ENCODE results near the gene C6orf62.
"Not testable (repeated sequence)": the region's sequence is repeated elsewhere in the genome, so short reads cannot be mapped to it uniquely, and the experiment has no call there.

Gene C6orf62

DNA sequence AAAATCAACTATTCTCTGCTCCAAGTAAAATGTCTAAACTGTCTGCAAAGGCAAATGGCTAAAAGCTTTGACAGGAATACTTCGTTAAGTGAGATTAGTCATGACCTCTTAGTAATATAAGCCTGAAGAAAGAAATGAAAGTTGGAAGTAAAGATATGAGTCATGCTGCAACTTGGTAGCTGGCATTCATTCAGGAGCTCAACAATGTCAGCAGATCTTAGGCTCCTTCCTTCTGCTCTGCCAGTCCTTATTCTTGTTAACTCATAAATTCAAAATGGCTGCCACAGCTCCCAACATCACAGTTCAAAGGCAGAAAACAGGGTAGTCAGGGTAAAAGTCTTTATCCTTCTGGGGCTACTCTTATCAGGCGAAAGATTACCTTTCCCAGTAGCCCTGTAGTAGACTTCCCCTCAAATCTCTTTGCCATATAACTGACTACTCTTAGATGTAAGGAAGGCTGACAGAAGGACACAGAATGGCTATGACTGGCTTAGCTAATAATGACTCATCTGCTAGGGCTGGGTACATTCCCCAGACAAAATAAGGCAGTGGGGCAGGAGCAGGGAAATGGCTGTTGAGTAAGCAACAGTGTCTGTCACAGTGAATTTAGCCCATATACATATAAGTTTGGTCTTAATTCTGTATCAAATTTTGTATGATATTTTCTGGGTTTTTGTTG is 24.4 kb upstream of the C6orf62 start:
- DNase-seq (ENCODE audit: low read depth in 2 of 2): peak in 1 of 2 experiments; percentile 23

DNA sequence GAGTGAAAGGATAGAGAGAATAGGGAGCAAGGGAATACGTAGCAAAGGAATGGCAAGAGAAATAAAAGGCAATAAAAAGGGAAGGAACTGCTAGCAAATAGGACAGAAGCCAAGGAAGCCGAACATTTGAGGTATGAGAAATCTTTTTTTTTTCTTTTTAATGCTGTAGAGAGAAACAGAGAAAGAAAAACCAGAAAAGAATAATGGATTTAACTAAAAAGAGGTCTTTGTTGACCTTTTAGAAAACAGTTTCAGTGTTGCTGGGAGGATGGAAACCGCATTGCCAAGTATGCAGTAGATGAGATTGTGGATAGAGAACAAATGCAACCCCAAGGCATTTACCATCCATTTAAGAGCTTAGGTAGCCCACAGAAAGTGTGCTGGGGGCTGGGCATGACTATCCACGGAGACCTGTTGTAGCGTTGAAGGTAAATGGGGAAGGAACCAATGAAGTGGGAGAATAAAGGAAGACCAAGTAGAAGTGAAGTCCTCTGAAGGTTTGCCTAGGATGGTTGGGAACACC is 23.3 kb upstream of the C6orf62 start:
- no peak for DNase-seq (ENCODE audit: low read depth in 2 of 2)

DNA sequence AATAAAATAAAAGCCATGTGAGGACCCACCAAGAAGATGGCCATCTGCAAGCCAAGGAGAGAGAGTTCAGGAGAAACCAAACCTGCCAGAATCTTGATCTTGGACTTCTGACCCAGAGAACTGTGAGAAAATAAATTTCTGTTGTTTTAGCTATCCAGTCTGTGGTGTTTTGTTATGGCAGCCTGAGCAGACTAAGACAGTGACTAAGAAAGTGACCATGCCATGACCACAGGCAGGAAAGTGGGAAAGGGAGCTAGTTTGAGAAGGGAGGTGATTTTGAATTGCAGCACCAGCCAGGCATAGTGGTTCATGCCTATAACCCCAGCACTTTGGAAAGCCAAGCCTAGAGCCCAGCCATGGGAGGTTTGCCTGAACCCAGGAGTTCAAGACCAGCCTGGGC is 21.9 kb upstream of the C6orf62 start:
- DNase-seq (ENCODE audit: low read depth in 2 of 2): no peak

DNA sequence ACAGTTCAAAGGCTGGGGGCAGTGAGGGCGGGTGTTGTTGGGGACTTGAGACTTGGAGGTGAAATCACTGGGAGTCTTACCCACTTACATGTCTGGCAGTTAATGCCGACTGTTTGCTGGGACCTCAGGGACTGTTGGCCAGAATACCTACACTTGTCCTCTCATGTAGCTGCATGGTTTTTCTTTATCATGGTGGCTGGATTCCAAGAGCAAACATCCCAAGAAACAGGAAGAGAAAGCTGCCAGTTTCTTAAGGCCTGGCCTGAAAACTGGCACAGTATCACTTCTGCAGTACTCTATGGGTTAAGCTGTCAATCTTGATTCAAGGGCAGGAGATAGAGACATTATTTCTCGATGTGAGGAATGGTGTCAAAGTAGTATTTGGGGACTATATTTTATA is 19.8 kb upstream of the C6orf62 start:
- no peak for DNase-seq (ENCODE audit: low read depth in 2 of 2)

DNA sequence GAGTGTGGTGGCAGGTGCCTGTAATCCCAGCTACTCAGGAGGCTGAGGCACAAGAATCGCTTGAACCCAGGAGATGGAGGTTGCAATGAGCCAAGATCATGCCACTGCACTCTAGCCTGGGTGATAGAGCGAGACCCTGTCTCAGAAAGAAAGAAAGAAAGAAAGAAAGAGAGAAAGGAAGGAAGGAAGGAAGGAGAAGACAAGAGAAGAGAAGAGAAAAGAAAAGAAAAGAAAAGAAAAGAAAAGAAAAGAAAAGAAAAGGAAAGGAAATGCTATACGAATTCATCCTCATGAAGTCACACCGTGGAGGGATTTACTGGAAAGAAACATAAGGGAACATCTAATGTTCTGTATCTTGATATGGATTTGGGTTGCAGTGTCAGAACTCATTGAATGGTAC is 15.8 kb upstream of the C6orf62 start:
- not testable (repeated sequence) for DNase-seq (ENCODE audit: low read depth in 2 of 2)

DNA sequence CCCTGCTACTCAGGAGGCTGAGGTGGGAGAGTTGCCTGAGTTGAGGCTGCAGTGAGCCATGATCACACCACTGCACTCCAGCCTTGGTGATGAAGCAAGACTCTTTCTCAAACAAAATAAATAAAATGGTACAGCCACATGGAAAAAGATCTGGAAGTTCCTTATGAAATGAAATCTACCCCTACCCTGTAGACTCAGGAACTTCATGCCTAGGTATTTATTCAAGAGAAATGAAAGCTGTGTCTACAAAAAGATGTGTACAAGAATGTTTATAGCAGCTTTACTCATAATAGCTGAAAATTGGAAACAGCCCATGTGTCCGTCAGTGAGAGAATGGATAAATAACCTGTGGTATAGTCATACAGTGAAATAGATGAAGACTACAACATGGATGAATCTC is 15.2 kb upstream of the C6orf62 start:
- no peak for DNase-seq (ENCODE audit: low read depth in 2 of 2)

DNA sequence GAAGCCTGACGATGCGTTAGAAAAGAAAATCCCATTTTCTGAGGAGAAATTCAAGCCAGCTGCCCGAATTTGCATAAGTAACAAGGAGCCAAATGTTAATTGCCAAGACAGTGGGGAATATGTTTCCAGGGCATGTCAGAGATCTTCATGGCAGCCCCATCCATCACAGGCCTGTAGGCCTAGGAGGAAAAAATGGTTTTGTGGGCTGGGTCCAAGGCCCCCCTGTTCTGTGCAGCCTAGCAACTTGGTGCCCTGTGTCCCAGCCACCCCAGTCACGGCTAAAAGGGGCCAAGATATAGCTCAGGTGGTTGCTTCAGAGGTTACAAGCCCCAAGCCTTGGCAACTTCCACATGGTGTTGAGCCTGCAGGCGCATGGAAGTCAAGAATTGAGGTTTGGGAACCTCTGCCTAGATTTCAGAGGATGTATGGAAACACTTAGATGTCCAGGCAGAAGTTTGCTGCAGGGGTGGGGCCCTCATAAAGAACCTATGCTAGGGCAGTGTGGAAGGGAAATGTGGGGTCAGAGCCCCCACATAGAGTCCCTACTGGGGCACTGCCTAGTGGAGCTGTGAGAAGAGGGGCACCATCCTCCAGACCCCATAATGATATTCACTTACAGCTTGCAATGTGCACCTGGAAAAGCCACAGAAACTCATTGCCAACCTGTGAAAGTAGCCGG is 12.6 kb upstream of the C6orf62 start:
- not testable (repeated sequence) for DNase-seq (ENCODE audit: low read depth in 2 of 2)

DNA sequence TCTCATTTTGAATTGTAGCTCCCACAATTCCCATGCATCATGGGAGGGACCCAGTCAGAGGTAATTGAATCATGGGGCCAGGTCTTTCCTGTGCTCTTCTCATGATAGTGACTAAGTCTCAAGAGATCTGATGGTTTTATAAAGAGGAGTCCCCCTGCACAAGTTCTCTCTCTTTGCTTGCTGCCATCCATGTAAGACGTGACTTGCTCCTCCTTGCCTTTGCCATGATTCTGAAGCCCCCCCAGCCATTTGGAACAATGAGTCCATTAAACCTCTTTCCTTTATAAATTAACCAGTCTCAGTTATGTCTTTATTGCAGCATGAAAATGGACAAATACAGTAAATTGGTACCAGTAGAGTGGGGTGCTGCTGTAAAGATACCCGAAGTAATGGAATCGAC is 11.7 kb upstream of the C6orf62 start:
- DNase-seq (ENCODE audit: low read depth in 2 of 2): not testable (repeated sequence)

DNA sequence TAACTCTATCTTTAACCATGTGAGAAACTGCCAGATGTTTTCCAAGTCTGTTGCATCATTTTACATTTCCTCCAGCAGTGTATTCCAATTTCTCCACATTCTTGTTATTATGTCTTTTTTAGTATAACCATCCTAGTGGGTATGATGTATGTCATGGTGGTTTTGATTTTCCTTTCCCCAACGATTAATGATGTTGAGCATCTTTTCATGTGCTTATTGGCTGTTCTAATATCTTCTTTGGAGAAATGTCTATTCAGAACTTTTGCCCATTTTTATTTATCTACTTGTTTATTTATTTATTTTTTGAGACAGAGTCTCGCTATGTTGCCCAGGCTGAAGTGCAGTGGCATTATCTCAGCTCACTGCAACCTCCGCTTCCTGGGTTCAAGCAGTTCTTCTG is 4.3 kb upstream of the C6orf62 start:
- no peak for DNase-seq (ENCODE audit: low read depth in 2 of 2)

DNA sequence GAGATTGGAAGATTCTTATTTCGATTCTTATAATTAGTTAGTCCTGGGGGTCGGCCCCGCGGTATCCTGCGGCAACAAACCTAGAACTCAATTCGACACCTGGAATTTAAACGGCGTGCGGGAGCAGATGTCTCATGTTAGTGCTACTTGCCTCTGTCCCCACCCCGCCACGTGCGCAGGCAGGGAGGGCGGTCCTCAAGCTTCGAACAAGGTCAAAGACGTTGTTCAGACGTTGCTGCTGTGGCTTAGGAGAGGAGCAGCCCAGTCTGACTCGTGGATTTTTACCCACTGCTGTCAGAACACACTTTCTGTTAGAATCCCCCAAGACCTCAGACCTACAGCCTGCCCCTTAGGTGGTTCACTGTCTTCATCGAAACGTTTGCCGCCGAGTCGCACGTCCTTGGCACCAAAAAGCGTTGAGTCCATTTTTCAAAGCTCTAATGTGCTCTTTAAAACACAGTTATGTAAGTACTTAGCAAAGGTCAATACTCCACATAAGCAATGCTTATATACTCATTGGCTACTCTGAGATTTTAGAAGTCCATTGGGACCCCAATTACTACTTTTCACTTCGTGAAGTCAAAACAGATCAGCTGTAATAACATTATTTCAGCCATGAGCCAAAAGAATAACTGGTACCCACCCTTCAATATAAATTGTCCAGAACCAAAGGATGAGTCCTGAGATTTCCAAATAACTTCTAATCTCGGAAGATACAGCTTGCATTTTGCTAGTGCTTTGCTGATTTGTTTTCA is 2.7 kb upstream of the C6orf62 start:
- DNase-seq (ENCODE audit: low read depth in 2 of 2): no peak

DNA sequence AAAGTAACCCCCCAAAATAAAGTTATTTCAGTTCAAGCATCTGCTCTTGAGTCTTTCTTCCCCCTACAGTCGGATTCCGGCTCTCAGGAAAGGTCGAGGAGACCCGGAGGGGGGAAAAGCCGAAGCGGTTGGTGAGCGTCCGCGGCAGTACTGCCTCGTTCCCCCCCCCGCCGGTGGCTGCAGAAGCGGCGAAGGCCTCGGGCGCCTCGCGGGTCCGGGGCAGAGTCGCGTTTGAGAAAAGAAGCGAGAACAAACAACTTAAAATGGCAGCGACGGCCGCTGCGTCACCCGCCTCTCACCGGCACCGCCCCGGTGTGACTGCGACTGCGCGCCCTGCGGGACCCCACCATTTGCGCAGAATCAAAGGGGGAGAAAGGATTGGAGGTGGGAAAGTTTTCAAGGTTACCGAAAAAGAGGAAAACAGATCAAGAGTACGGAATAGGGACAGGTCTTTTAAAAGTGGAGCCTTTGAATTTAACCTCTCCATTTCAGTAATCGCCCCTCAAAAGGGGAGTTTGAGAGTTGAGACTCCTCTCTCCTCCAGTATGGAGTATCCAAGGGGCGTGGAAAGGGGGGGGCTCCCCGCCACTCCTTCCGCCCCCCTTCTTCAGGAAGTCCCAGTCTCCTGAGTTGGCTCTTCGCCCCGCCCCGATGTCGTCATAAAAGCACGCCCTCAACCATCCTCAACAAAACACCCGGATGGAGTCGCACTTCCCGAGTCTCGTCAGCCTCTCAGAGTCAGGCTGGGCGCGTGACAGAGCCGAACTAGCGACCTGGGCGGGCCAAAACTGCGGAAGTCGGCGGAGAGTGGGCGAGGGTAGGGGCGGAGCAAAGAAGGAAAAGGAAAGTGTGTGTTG is 1.9 kb upstream of the C6orf62 start:
- DNase-seq (ENCODE audit: low read depth in 2 of 2): peak; percentile 99 to 100

DNA sequence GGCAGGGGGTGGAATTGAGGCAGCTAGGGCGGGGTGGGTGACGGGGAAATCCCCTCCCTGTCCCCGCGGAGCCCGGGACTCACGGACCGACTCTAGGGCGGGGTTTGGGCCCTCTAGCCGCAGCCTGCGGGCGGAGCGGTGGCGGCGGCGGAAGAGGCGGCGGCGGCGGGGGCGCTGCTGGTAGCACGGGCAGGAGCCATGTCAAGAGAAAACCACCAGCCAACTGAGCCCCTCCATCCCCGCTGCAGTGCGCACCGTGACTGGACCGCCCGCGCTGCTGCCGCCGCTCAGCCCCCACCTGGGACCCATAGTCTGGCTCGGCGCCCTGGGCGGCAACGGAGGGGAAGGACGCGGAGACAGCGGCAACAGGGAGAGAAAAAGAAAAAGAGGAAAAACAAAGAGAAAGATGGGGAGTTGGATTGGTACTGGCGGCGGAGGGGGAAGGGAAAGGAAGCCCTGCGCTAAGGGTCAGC is 1.2 kb upstream of the C6orf62 start:
- DNase-seq (ENCODE audit: low read depth in 2 of 2): peak; percentile 57 to 66

DNA sequence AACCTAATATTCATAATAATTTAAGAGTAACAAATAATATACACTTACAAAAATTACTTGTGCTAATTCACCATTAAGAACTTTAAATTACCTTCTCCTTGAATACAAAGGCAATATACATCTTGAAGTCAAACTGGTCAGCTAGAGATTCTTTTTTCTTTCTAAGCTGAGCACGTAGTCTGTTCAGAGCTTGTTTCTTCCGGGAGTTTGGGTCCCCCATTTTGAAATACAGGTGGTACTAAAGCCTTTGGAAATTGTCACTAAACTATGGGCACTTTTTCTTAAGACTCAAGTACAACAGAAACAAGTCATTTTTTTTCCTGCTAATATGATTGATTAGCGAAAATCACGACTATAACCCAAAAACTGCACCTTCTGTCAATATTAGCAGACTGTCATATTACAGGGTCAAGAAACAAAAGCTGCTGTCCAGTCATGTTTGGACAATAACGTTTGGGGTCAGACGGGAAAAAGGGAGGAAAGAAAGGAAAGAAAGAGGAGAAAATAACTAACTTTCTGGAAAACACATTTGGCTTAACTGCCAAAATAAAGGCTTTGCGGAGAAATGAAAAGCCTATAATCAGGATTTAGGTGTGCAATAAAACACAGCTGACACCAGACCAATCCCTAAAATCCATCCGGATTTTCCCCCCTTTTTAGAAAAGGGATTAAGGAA is 367 bp downstream of the C6orf62 start:
- no peak for DNase-seq (ENCODE audit: low read depth in 2 of 2)

DNA sequence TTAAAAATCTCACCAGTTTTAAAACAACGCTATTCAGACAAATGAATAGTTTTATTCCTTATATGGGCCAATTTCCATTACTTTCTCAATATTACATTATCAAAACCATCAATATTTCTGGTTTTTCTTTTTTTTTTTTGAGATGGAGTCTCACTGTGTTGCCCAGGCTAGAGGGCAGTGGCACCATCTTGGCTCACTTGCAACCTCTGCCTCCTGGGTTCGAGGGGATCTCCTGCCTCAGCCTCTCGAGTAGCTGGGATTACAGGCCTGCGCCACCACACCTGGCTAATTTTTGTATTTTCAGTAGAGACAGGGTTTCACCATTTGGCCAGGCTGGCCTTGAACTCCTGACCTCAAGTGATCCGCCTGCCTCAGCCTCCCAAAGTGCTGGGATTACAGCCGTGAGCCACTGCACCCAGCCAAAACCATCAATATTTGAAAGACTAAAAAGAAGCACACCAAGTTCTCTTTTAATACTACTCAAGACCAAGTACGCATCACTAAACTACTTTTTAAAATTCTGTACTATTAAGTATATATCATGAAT is 2.3 kb downstream of the C6orf62 start:
- DNase-seq (ENCODE audit: low read depth in 2 of 2): not testable (repeated sequence)

DNA sequence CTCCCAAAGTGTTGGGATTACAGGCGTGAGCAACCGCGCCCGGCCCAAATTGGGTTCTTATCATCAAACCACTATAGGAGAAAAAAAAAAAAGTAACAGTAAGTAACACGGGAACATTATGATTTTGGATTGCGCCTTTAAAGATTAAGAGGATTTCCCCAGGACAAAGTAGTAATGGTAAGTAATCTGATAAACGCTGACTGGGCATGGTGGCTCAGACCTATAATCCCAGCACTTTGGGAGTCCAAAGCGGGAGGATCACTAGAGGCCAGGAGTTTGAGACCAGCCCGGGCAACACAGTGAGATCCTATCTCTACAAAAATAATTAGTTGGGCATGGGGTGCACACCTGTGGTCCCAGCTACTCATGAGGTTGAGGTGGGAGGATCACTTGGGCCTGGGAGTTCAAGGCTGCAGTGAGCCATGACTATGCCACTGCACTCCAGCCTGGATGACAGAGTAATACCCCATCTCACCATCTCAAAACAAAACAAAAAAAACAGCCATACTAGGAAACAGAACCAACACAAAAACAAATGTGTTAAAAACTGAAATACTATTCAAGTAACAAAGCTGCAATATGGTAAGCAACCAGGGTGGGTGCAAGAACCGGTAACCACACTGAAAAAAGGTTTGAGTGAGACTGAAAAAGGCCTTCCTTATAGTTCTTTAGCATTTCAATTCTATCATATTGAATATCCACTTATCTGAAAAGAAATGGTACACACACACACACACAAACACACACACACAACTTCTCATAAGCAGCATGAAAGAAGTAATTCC is 8.2 kb downstream of the C6orf62 start:
- DNase-seq (ENCODE audit: low read depth in 2 of 2): no peak

DNA sequence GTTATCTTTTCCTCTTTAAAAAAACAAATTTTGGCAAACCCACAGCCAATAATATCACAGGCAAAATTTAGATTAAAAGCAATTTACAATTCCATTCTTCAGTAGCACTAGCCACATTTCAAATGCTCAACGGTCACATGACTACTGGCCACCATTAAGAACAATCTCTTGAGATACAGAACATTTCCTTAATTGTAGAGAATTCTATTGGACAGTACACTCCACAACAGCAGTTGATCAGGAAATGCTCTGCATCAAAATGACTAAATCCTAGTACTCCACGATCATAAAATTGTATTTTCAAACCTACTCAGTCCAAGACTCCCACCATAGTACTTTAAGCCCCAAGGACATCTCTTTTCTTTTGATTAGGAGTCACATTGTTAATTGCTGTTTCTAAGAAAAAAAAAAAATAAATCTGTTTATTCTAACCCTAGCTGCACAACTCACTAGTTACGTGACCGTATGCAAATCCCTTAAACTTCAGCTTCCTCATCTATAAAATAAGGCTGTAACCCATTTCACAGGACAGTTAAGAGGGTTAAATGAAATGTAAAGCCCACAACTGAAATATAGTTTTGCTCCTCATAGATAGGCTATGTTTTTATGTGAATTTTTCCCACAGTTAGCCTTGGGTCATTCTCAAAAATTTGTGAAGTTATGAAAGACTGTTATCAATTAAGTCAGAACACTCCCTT is 9.8 kb downstream of the C6orf62 start:
- no peak for DNase-seq (ENCODE audit: low read depth in 2 of 2)

DNA sequence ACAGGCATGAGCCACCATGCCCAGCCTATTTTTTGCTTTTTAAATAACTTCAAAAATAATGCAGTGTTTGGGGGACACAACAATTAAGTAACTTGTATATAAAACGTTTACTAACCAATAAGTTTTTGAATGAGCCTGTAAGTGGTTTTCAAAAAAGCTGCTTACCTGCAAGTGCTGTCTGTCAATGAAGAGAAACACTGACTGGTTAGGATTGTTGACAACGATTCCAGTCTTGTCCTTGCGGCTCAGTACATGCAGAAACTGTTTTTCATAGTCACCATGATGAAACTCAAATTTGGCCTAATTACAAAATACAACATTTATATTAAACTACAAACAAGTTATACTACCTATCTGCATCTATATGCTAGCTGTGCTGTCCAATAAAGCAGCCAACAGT is 10.3 kb downstream of the C6orf62 start:
- DNase-seq (ENCODE audit: low read depth in 2 of 2): no peak

DNA sequence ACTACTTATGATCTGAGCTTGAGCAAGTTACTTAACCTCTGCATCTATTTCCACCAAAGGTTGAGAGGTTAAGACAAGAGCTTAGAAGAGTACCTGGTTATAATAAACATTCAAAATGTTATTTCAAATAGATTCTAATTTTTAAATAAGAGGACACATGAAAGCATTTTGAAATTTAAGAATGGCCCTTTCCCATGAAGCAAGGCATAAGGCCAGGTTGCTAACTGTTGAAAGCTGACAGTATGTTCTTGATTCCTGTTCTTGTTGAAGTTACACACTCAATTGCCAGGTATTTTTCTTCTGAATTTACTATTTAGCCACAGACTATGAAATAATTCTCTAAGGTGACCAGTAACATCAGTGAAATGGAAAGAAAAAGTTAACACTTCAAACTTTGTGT is 14.5 kb downstream of the C6orf62 start:
- DNase-seq (ENCODE audit: low read depth in 2 of 2): no peak

DNA sequence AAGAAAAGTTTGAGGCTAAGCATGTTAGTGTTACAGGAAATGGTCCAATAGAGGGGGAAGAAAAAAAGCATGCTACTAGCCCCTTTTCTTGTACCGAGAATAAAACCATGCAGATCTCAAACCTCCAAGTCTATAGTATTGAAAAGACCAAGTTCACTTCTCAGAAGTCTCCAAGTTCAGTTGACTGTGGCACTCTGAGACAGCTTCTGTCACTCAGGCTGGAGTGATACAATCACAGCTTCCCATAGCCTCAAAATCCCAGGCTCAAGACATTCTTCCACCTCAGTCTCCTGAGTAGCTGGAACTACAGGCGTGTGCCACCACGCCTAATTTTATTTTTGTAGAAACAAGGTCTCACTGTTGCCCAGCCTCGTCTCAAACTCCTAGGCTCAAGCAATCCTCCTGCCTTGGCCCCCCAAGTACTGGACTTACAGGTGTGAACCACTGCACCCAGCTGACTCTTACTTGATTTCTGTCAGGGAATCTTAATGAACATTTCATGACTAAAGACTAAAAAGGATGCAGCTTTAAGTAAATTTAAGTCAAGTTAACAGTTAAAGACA is 16.2 kb downstream of the C6orf62 start:
- no peak for DNase-seq (ENCODE audit: low read depth in 2 of 2)

Data from stimulated activated CD4-positive, alpha-beta T cell treated with anti-CD3 and anti-CD28 coated beads, Interleukin-12 subunit alpha, Interleukin-12 subunit beta, amount 100 ng/mL, for 24 hours (primary cell).